Measurements from ENCODE around the gene BIRC7. TPM values are rescaled to one million over a fixed set of nuclear protein-coding genes. Genes with fewer than 3 reads are reported as not detected.

The BIRC7 gene
- total RNA-seq, 2 donors from 2014 or later, result not detected

GRCh38 chr20:63264519-63264918, 28.8 kb downstream of the BIRC7 start:
- ATAC-seq (no peak), DNase-seq (ENCODE audit: low spot score) (no peak)
- Mint-ChIP-seq H3K4me3 (no peak overlapping the region), H3K27me3 (peaks cover 10 to 22% of the 10 kb centered on the region in 2 donors), H3K36me3 (no peaks in the 10 kb centered on the region), H3K9me3 (no peaks in the 10 kb centered on the region), H3K4me1 (ENCODE audit: low read depth in 2 of 2) (peaks cover 0 to 5% of the 10 kb centered on the region in 2 donors), H3K27ac (no peak overlapping the region)

GRCh38 chr20:63265891-63266515, 30.3 kb downstream of the BIRC7 start:
- Mint-ChIP-seq H3K27me3 (peaks cover 9 to 19% of the 10 kb centered on the region in 2 donors), H3K27ac (no peak overlapping the region), H3K4me3 (no peak overlapping the region), H3K9me3 (no peaks in the 10 kb centered on the region), H3K4me1 (ENCODE audit: low read depth in 2 of 2) (peaks cover 0 to 9% of the 10 kb centered on the region in 2 donors), H3K36me3 (no peaks in the 10 kb centered on the region)
- DNase-seq (ENCODE audit: low spot score) (no peak), ATAC-seq (no peak)

DNA sequence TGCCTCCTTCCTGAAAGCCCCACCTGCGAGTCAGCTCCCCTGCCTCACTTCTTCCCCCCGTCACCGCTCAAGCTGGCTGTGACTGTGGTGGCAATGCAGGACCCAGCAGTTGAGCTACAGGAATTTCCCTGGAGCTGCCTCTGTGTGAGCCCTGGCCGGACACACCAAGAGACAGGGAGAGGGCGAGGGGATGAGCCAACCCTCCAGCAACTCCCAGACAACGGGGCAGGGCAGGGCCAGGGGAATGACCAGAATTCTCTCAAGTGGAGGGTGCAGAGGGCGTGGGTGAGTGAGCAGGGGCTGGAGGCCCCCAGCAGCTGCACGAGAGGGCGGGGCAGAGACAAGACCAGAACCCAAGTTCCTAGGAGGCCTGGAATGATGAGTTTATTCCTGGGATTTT, 32.0 kb downstream of the BIRC7 start:
- DNase-seq (ENCODE audit: low spot score), result no peak
- peaks cover 9 to 19% of the 10 kb centered on the region in 2 donors for H3K27me3 Mint-ChIP-seq

GRCh38 chr20:63268256-63268655, 32.6 kb downstream of the BIRC7 start:
- H3K4me3 Mint-ChIP-seq, result no peak overlapping the region
- no peak for DNase-seq (ENCODE audit: low spot score)
- no peaks in the 10 kb centered on the region for H3K9me3 Mint-ChIP-seq
- H3K4me1 Mint-ChIP-seq (ENCODE audit: low read depth in 2 of 2), result peaks cover 0 to 7% of the 10 kb centered on the region in 2 donors
- ATAC-seq, result no peak
- peaks cover 9 to 16% of the 10 kb centered on the region in 2 donors for H3K27me3 Mint-ChIP-seq
- H3K27ac Mint-ChIP-seq, result no peak overlapping the region
- H3K36me3 Mint-ChIP-seq, result no peaks in the 10 kb centered on the region

More for the DNA sequence above, 32.0 kb downstream of the BIRC7 start:
- Mint-ChIP-seq H3K9me3 (no peaks in the 10 kb centered on the region), H3K36me3 (no peaks in the 10 kb centered on the region), H3K4me3 (no peak overlapping the region), H3K4me1 (ENCODE audit: low read depth in 2 of 2) (peaks cover 0 to 10% of the 10 kb centered on the region in 2 donors), H3K27ac (no peak overlapping the region)
- no peak for ATAC-seq

GRCh38 chr20:63268671-63269439, 33.1 kb downstream of the BIRC7 start:
- H3K9me3 Mint-ChIP-seq, result no peaks in the 10 kb centered on the region
- no peak for DNase-seq (ENCODE audit: low spot score)
- H3K27ac Mint-ChIP-seq, result no peak overlapping the region
- no peak for ATAC-seq
- peaks cover 9 to 16% of the 10 kb centered on the region in 2 donors for H3K27me3 Mint-ChIP-seq
- H3K36me3 Mint-ChIP-seq, result no peaks in the 10 kb centered on the region
- no peak overlapping the region for H3K4me3 Mint-ChIP-seq
- peaks cover 6 to 13% of the 10 kb centered on the region in 2 donors for H3K4me1 Mint-ChIP-seq (ENCODE audit: low read depth in 2 of 2)

- DNase-seq (ENCODE audit: low spot score), result no peak
- Mint-ChIP-seq H3K36me3 (no peaks in the 10 kb centered on the region), H3K27ac (no peak overlapping the region), H3K27me3 (peaks cover 9 to 14% of the 10 kb centered on the region in 2 donors), H3K9me3 (no peaks in the 10 kb centered on the region), H3K4me1 (ENCODE audit: low read depth in 2 of 2) (peaks cover 12 to 19% of the 10 kb centered on the region in 2 donors), H3K4me3 (no peak overlapping the region)
- no peak for ATAC-seq
Measured at GRCh38 chr20:63269724-63270123, 34.0 kb downstream of the BIRC7 start.

DNA sequence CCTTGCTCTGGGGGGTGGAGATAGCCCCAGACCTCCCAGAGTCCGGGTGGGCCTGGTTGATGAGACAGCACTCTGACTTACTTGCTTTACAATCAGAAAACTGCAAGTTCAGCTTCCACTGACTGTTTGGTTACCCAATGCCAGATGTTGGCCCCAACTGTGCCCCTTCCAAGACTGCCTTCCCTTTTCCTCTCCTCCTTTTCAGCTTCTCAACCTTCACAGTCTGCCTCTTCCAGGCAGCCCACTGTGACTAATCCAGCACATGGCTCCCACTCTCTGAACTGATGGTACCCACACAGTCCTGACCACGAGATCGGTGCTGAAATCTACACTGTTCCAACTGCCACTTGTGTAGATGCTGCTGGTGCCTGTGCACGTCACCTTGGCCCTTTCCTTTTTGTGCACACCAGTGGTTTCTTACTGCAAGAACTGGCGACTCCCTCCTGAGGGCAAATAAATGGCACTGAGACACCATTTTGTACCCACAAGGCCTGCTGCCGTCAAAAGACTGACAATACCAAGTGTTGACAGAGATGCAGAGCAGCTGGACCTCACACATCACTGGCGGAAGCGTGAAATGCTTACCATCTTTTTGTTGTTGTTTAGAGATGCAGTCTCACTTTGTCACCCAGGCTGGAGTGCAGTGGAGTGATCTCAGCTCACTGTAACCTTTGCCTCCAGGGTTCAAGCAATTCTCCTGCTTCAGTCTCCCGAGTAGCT, 35.1 kb downstream of the BIRC7 start:
- no peaks in the 10 kb centered on the region for H3K36me3 Mint-ChIP-seq
- H3K4me1 Mint-ChIP-seq (ENCODE audit: low read depth in 2 of 2), result peaks cover 18 to 22% of the 10 kb centered on the region in 2 donors
- no peaks in the 10 kb centered on the region for H3K9me3 Mint-ChIP-seq
- H3K27ac Mint-ChIP-seq, result peak overlapping the region in 1 of 2 donors; percentile 53
- H3K4me3 Mint-ChIP-seq, result no peak overlapping the region
- H3K27me3 Mint-ChIP-seq, result peaks cover 9 to 12% of the 10 kb centered on the region in 2 donors
- DNase-seq (ENCODE audit: low spot score) (no peak), ATAC-seq (no peak)

- Mint-ChIP-seq H3K4me3 (peak within 1 kb of the TSS; percentile 95), H3K9me3 (no peaks in the 10 kb centered on the region)
- ATAC-seq, result peak; percentile 97
Measured at GRCh38 chr20:63272105-63273058, 36.7 kb downstream of the BIRC7 start, which contains the start of gene ARFGAP1. ARFGAP1 (plus strand) TSS chr20:63272813; CDS start chr20:63275581, 2,768 bp downstream.

DNA sequence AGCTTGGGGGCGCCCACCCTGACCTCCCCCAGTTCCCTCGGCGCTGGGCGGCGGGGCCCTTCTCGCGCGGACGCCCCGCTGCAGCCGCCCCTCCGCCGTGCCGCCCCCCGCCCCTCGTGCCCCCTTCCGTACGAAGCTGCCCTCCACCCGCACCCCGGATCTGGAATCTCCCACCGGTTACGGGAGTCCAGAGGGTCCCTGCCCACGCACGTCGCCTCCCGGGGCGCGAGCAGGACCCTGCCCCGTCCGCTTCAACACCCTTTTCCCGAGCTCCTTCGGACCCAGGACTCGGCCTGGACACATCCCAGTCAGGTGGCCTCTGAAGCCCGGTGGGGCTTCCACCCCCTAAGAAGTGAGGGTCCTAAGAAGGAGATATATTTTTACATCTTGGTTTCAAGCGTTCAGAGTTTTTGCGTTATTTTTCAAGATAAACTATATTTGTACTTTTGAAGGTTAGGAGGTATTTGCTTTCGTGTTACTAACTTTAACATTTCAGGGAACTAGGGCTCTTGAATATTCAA, 37.4 kb downstream of the BIRC7 start:
- peak overlapping the region; percentile 95 for H3K4me3 Mint-ChIP-seq
- H3K36me3 Mint-ChIP-seq, result no peaks in the 10 kb centered on the region
- peak in 1 of 2 donors; percentile 15 for ATAC-seq
- peaks cover 18 to 22% of the 10 kb centered on the region in 2 donors for H3K4me1 Mint-ChIP-seq (ENCODE audit: low read depth in 2 of 2)
- H3K9me3 Mint-ChIP-seq, result no peaks in the 10 kb centered on the region
- H3K27me3 Mint-ChIP-seq, result peaks cover 0 to 2% of the 10 kb centered on the region in 2 donors
- DNase-seq (ENCODE audit: low spot score), result no peak
- H3K27ac Mint-ChIP-seq, result peak overlapping the region; percentile 77 to 88

More at GRCh38 chr20:63272105-63273058, 36.7 kb downstream of the BIRC7 start, which contains the start of gene ARFGAP1:
- peaks cover 18 to 22% of the 10 kb centered on the region in 2 donors for H3K4me1 Mint-ChIP-seq (ENCODE audit: low read depth in 2 of 2)
- peak; percentile 94 for DNase-seq (ENCODE audit: low spot score)
- peaks cover 3 to 7% of the 10 kb centered on the region in 2 donors for H3K27me3 Mint-ChIP-seq
- H3K27ac Mint-ChIP-seq, result peak within 1 kb of the TSS; percentile 77 to 88
- no peaks in the 10 kb centered on the region for H3K36me3 Mint-ChIP-seq

- Mint-ChIP-seq H3K4me1 (ENCODE audit: low read depth in 2 of 2) (peaks cover 18 to 22% of the 10 kb centered on the region in 2 donors), H3K9me3 (no peaks in the 10 kb centered on the region), H3K36me3 (no peaks in the 10 kb centered on the region), H3K4me3 (peak overlapping the region; percentile 95), H3K27me3 (no peaks in the 10 kb centered on the region), H3K27ac (peak overlapping the region; percentile 77 to 88)
- DNase-seq (ENCODE audit: low spot score), result no peak
- ATAC-seq, result no peak
Measured at GRCh38 chr20:63273635-63274380, 38.1 kb downstream of the BIRC7 start.

GRCh38 chr20:63274381-63275228, 38.9 kb downstream of the BIRC7 start:
- DNase-seq (ENCODE audit: low spot score) (no peak), ATAC-seq (no peak)
- H3K27me3 Mint-ChIP-seq, result no peaks in the 10 kb centered on the region
- no peaks in the 10 kb centered on the region for H3K9me3 Mint-ChIP-seq
- H3K36me3 Mint-ChIP-seq, result no peaks in the 10 kb centered on the region
- H3K27ac Mint-ChIP-seq, result peak overlapping the region in 1 of 2 donors; percentile 25
- peaks cover 18 to 22% of the 10 kb centered on the region in 2 donors for H3K4me1 Mint-ChIP-seq (ENCODE audit: low read depth in 2 of 2)
- H3K4me3 Mint-ChIP-seq, result peak overlapping the region; percentile 42

Measured in natural killer cell treated with Interleukin-12 subunit alpha and Interleukin-12 subunit beta and Interleukin-15 and Interleukin-18, amount 100 ng/mL, for 72 hours (primary cell).